Caco-2 (cell line): ENCODE measurements around the gene TRIO. TPM values are rescaled to one million over a fixed set of nuclear protein-coding genes. Genes with fewer than 3 reads are reported as not detected.

ENCODE experiments used
- BruUV-seq: library from RNA; stranded (reverse); fragments of 400-500 nt; replicated peaks from 2 replicates; lab custom pipeline; 2021; lab: Mats Ljungman, UMichigan
- CTCF ChIA-PET: fragments of 300-600 bp; sonication (Branson Sonifier 250); formaldehyde crosslinking; loops from one replicate; lab custom pipeline; 2022; ENCODE audit warnings: antibody characterized with exemption; lab: Charles Lee
- POLR2A ChIA-PET: fragments of 300-600 bp; sonication (Branson Sonifier 250); formaldehyde crosslinking; loops from one replicate; lab custom pipeline; 2022; ENCODE audit warnings: antibody characterized with exemption; lab: Charles Lee
- DNase-seq, 2 experiments: peaks; one replicate each; pipeline versions ENCODE4 v3.0.0 to v3.0.0-alpha.2; 2020 to 2022
- H3K27me3 ChIP-seq: replicated peaks from 2 replicates; pipeline ENCODE4 v1.6.0; 2011; ENCODE audit warnings: low read length; ENCODE audit not compliant: control insufficient read depth, insufficient read depth
- H3K36me3 ChIP-seq: 2 replicates; pipeline ENCODE4 v1.5.1; 2011; ENCODE audit warnings: low read length; ENCODE audit not compliant: control insufficient read depth, insufficient read depth
- H3K4me1 ChIP-seq: fragments of 250-450 bp; sonication (Bioruptor Pico); 2 replicates; pipeline ENCODE4 v1.5.1; 2020; ENCODE audit warnings: mild to moderate bottlenecking
- H3K4me3 ChIP-seq: 2 replicates; pipeline ENCODE4 v1.5.1; 2011; ENCODE audit warnings: low read depth, mild to moderate bottlenecking, control low read depth, low read length
- H3K9me3 ChIP-seq: fragments of 250-450 bp; sonication (Bioruptor Pico); 2 replicates; pipeline ENCODE4 v1.5.1; 2020; ENCODE audit warnings: mild to moderate bottlenecking, moderate library complexity
- H3K27ac Mint-ChIP-seq: one replicate; pipeline ENCODE4 v1.8.0; 2022; ENCODE audit warnings: mixed read lengths; ENCODE audit not compliant: unreplicated experiment
- H3K27me3 Mint-ChIP-seq: one replicate; pipeline ENCODE4 v1.8.0; 2022; ENCODE audit warnings: mixed read lengths; ENCODE audit not compliant: insufficient read depth, unreplicated experiment
- H3K36me3 Mint-ChIP-seq: one replicate; pipeline ENCODE4 v1.8.0; 2022; ENCODE audit warnings: mild to moderate bottlenecking, mixed read lengths; ENCODE audit not compliant: insufficient read depth, unreplicated experiment
- H3K4me1 Mint-ChIP-seq: one replicate; pipeline ENCODE4 v1.8.0; 2022; ENCODE audit warnings: low read depth, mixed read lengths; ENCODE audit not compliant: unreplicated experiment
- H3K4me3 Mint-ChIP-seq: one replicate; pipeline ENCODE4 v1.8.0; 2022; ENCODE audit warnings: mild to moderate bottlenecking, moderate library complexity, mixed read lengths; ENCODE audit not compliant: unreplicated experiment
- H3K9me3 Mint-ChIP-seq: one replicate; pipeline ENCODE4 v1.8.0; 2022; ENCODE audit warnings: mixed read lengths; ENCODE audit not compliant: unreplicated experiment
- intact Hi-C: fragments of 100-400 bp; cut with micrococcal nuclease; formaldehyde crosslinking; loops from one replicate; pipeline ENCODE4 v1.10.0; 2022; ENCODE audit not compliant: unreplicated experiment
- total RNA-seq: library from RNA; stranded (reverse); gene quantifications from 2 replicates; pipeline ENCODE4 v1.2.3, GENCODE V29; 2022
- TF ChIP-seq, protein P1 (sequence below), 2 experiments: fragments of 200-600 bp in 1 of 2; IDR thresholded peaks; 1 replicate in 1 of 2; 2 replicates in 1 of 2; pipeline versions ENCODE4 v1.5.1 to v1.8.0; 2011 to 2022; ENCODE audit warnings: antibody characterized with exemption in 1 of 2, control low read depth in 1 of 2, inconsistent platforms in 1 of 2, low read depth in 1 of 2, low read length in 1 of 2, mild to moderate bottlenecking in 1 of 2, moderate library complexity in 1 of 2; ENCODE audit not compliant: insufficient read depth in 1 of 2, severe bottlenecking in 1 of 2, unreplicated experiment in 1 of 2

TRIO gene
- total RNA-seq, 1 experiment from 2014 or later = 92.0 TPM

DNA sequence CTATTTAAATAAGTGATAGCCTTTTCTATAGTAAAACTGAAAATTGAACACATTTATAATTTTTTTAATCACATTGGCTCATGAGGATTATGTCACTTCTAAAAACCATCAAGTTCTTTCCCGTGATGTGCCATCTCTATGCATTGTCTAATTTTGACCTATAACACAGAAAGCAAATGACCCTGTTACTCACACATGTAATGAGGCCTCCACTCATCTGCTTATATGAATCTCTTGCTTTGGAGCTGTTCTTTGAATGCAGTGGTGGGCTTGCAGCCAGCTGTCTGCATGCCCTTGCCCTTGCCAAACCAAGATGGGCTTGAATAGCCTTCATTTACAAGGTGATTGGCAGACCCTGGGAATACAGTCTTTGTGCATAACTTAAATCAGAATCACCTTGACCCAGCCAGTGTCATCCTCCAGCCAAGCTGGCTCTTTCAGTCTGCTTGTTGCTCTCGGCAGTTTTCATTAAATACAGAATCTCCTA is 163.2 kb downstream of the TRIO start:
- no peaks in the 10 kb centered on the region for H3K9me3 ChIP-seq
- H3K4me3 Mint-ChIP-seq = no peak overlapping the region
- H3K4me1 Mint-ChIP-seq = peaks cover 10% of the 10 kb centered on the region
- no peaks in the 10 kb centered on the region for H3K4me1 ChIP-seq
- no peak overlapping the region for H3K27ac Mint-ChIP-seq
- no peaks in the 10 kb centered on the region for H3K27me3 ChIP-seq
- TF ChIP-seq, protein P1, sequence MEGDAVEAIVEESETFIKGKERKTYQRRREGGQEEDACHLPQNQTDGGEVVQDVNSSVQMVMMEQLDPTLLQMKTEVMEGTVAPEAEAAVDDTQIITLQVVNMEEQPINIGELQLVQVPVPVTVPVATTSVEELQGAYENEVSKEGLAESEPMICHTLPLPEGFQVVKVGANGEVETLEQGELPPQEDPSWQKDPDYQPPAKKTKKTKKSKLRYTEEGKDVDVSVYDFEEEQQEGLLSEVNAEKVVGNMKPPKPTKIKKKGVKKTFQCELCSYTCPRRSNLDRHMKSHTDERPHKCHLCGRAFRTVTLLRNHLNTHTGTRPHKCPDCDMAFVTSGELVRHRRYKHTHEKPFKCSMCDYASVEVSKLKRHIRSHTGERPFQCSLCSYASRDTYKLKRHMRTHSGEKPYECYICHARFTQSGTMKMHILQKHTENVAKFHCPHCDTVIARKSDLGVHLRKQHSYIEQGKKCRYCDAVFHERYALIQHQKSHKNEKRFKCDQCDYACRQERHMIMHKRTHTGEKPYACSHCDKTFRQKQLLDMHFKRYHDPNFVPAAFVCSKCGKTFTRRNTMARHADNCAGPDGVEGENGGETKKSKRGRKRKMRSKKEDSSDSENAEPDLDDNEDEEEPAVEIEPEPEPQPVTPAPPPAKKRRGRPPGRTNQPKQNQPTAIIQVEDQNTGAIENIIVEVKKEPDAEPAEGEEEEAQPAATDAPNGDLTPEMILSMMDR (IDR thresholded peaks at IDR 0.05; ENCODE audit: insufficient read depth in 1 of 2, low read depth in 1 of 2, low read length in 1 of 2, severe bottlenecking in 1 of 2, unreplicated experiment in 1 of 2) = no peak
- peaks cover 52% of the 10 kb centered on the region for H3K36me3 Mint-ChIP-seq
- BruUV-seq = no TSS peak
- intact Hi-C loops = no loop called here
- H3K4me3 ChIP-seq = no peak overlapping the region
- no peak for DNase-seq
- no peaks in the 10 kb centered on the region for H3K27me3 Mint-ChIP-seq
- CTCF ChIA-PET = no interaction called here
- POLR2A ChIA-PET = no interaction called here
- H3K9me3 Mint-ChIP-seq = peaks cover 13% of the 10 kb centered on the region
- no peaks in the 10 kb centered on the region; the same call in 1 of the 2 replicates for H3K36me3 ChIP-seq

DNA sequence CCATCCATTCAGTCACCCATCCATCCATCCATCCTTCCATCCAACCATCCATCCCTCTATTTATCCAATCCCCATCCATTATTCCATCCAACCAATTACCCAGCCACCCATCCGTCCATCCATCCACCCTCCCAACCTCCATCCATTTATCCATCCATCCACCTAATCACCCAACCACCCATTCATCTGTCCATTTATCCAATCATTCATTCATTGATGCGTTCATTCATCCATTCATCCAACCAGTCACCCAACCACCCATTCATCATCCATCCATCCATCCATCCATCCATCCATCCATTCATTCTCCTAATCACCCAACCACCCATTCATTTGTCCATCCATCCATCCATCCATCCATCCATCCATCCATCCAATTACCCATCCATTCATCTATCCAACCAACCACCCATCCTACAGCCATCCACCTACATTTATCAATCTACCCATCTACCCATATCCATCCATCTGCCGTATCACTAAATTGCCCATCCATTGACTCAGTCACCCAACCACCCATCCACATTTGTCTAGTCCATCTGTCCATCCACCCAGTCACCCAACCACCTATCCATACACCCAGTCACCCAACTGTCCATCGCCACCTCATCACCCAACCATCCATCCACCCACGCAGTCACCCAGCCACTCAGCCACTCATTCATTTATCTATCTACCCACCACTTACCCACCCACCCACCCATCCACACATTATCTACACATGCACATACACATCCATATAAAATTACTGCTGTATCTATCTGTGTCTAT is 165.4 kb downstream of the TRIO start:
- Histone ChIP-seq H3K9me3 (no peaks in the 10 kb centered on the region), H3K27me3 (no peaks in the 10 kb centered on the region), H3K4me3 (no peak overlapping the region), H3K36me3 (no peaks in the 10 kb centered on the region; the same call in 1 of the 2 replicates), H3K4me1 (no peaks in the 10 kb centered on the region)
- CTCF ChIA-PET = no interaction called here
- Mint-ChIP-seq H3K4me1 (peaks cover 10% of the 10 kb centered on the region), H3K9me3 (peaks cover 13% of the 10 kb centered on the region), H3K36me3 (peaks cover 47% of the 10 kb centered on the region), H3K27me3 (no peaks in the 10 kb centered on the region), H3K27ac (no peak overlapping the region), H3K4me3 (no peak overlapping the region)
- POLR2A ChIA-PET = no interaction called here
- TF ChIP-seq, protein P1 (IDR thresholded peaks at IDR 0.05; ENCODE audit: insufficient read depth in 1 of 2, low read depth in 1 of 2, low read length in 1 of 2, severe bottlenecking in 1 of 2, unreplicated experiment in 1 of 2) = no peak
- BruUV-seq = no TSS peak
- intact Hi-C loops = no loop called here
- DNase-seq = no peak

- Histone ChIP-seq H3K4me1 (no peaks in the 10 kb centered on the region), H3K36me3 (no peaks in the 10 kb centered on the region; the same call in 1 of the 2 replicates), H3K4me3 (no peak overlapping the region), H3K27me3 (no peaks in the 10 kb centered on the region), H3K9me3 (no peaks in the 10 kb centered on the region)
- Mint-ChIP-seq H3K9me3 (peaks cover 13% of the 10 kb centered on the region), H3K36me3 (peaks cover 42% of the 10 kb centered on the region), H3K4me1 (peaks cover 10% of the 10 kb centered on the region), H3K27me3 (no peaks in the 10 kb centered on the region), H3K4me3 (no peak overlapping the region), H3K27ac (no peak overlapping the region)
- TF ChIP-seq, protein P1 (IDR thresholded peaks at IDR 0.05; ENCODE audit: insufficient read depth in 1 of 2, low read depth in 1 of 2, low read length in 1 of 2, severe bottlenecking in 1 of 2, unreplicated experiment in 1 of 2) = no peak
- ChIA-PET CTCF (no interaction called here), POLR2A (no interaction called here)
- DNase-seq = no peak
- BruUV-seq = no TSS peak
- intact Hi-C loops = no loop called here
These were observed 166.1 kb downstream of the TRIO start for GRCh38 chr5:14309199-14309598.
